Nucleus accumbens (tissue), 56 donors: ENCODE measurements around the gene STAT2.
"Not testable (repeated sequence)": the region's sequence is repeated elsewhere in the genome, so short reads cannot be mapped to it uniquely, and the experiment has no call there.

Experiments used
- DNase-seq, 56 donors: peaks; one replicate each; lab custom pipeline; 2025; lab: John Stamatoyannopoulos, UW

STAT2 gene

GRCh38 chr12:56332512-56333196 lies 27.3 kb downstream of the STAT2 start:
- peak in 1 of 56 donors; percentile 14 for DNase-seq

GRCh38 chr12:56330936-56331490 lies 28.9 kb downstream of the STAT2 start:
- DNase-seq, result no peak

GRCh38 chr12:56326533-56326932 lies 33.4 kb downstream of the STAT2 start:
- DNase-seq, result no peak

GRCh38 chr12:56326126-56326525 lies 33.8 kb downstream of the STAT2 start:
- DNase-seq, result no peak

- DNase-seq, result no peak
Measured at GRCh38 chr12:56324206-56324605, 35.7 kb downstream of the STAT2 start.

GRCh38 chr12:56321610-56322009 lies 38.3 kb downstream of the STAT2 start:
- not testable (repeated sequence) for DNase-seq

- no peak for DNase-seq
Measured at GRCh38 chr12:56321027-56321426, 38.9 kb downstream of the STAT2 start.

GRCh38 chr12:56317675-56318074 lies 42.2 kb downstream of the STAT2 start:
- DNase-seq, result no peak

GRCh38 chr12:56315622-56316473 lies 44.1 kb downstream of the STAT2 start, which contains the start of gene CNPY2:
TSS of gene CNPY2 (minus strand) at chr12:56315988. CDS start at chr12:56315217, 771 bp downstream.
- peak; percentile 74 to 98 (median 92) for DNase-seq

- peak in 49 of 56 donors; percentile 13 to 72 (median 46) for DNase-seq
Measured at GRCh38 chr12:56315249-56315621, 44.7 kb downstream of the STAT2 start.

GRCh38 chr12:56311003-56311402 lies 48.9 kb downstream of the STAT2 start:
- DNase-seq, result no peak

GRCh38 chr12:56308714-56309113 lies 51.2 kb downstream of the STAT2 start:
- no peak for DNase-seq

GRCh38 chr12:56307221-56307965 lies 52.5 kb downstream of the STAT2 start:
- DNase-seq, result no peak

GRCh38 chr12:56304872-56305590 lies 54.9 kb downstream of the STAT2 start:
- DNase-seq, result no peak

GRCh38 chr12:56304276-56304675 lies 55.6 kb downstream of the STAT2 start:
- DNase-seq, result no peak

GRCh38 chr12:56300644-56301464 lies 59.1 kb downstream of the STAT2 start:
- peak in 4 of 56 donors; percentile 32 to 64 (median 38) for DNase-seq

GRCh38 chr12:56299853-56300643 lies 59.9 kb downstream of the STAT2 start, which contains the start of gene CS:
TSS of gene CS (minus strand) at chr12:56300330. CDS start at chr12:56300201, 129 bp downstream.
- peak; percentile 64 to 99 (median 96) for DNase-seq

GRCh38 chr12:56299308-56299852 lies 60.5 kb downstream of the STAT2 start:
- peak in 2 of 56 donors; percentile 44 for DNase-seq
